ENCODE measurements around the gene C11orf21. TPM values are rescaled to one million over a fixed set of nuclear protein-coding genes. Genes with fewer than 3 reads are reported as not detected.

The C11orf21 gene
- total RNA-seq, 1 donor from 2014 or later, result not detected

DNA sequence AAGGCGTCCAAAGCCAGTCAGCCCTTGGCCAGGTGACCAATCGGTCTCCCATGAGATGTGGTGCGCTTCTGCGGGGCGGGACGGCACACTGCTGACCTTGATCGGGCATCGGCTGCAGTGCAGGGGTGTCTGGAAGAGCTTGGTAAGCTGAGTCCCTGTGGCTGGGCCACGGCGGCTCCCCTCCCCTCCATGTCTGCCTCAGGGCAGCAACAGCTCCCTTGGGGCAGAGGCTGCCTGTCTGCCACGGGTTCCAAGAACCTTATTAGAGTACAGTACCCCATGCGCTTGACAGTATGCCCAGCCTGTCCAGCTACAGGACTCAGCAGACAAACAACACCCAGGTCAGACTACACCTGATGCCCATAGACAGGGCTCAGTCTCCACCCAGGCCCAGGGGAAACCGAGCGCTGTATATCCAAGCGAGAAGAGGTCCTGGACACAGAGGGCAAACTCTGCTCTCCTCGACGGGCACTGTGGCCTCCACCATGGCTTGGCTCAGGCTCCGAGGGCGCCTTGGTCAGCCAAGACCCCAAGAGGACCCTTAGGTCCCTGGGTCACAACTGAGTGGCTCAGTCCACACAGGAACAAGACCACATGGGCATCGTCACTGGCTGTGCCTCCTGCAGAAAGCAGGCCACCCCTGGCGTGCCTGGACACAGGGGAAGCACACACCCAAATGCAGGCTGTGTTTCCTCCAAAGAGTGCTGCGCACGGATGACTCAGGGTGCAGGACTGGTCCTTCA lies 19.0 kb upstream of the C11orf21 start:
- DNase-seq, result no peak

DNA sequence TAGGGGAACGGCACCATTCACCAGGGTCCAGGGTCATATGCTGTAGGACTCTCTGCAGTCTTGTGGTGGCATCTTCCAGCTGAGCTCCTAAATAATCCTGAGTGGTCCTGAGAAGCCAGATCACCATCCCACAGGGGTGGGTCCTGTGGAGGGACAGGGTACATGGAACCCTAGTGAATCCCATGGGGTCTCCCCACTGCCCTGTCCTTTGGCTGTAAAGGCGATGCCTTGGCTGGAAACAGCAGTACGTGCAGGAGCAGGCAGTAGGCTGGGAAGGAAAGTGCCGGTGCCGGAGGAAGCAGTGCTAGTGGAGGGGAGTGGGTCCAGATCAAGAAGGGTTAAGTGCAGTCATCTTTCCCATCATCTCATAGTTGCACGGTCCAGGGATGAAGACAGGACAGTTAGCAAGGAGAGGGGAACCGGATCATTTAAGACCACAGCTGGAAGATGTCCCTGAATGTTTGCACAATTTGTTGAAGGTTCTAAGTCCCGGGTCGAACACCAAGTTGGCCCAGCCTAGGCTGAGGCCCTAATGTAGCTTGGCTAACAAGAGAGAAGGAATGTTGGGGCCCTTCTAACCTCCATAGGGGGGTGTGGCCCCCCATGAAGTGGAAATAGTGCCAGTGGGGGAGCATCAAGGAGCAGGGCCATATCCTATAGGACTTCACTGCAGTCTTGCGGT lies 18.2 kb upstream of the C11orf21 start:
- no peak for DNase-seq

DNA sequence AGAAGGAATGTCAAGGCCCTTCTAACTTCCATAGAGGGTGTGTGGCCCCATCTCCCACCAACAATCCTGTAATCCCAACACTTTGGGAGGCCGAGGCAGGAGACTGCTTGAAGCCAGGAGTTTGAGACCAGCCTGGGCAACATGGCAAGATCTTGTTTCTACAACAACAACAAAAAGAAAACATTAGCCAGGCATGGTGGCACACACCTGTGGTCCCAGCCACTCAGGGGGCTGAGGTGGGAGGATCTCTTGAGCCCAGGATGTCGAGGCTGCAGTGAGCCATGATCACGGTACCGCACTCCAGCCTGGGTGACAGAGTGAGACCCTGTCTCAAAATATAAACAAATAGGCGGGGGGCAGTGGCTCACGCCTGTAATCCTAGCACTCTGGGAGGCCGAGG lies 17.0 kb upstream of the C11orf21 start:
- DNase-seq, result no peak

DNA sequence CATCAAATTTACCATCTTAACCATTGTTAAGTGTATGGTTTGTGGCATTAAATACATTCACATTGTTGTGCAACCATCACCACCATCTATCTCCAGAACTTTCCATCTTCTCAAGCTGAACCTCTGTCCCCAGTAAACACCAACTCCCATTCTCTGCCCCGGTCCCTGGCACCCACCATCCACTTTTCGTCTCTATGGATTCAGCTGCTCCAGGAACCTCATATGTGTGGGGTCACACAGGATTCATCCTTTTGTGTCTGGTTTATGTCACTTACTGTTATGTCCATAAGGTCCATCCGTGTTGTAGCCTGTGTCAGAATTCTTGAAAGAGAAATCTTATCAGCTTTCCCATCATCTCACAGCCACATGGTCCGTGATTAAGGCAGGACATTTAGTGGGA lies 16.4 kb upstream of the C11orf21 start:
- DNase-seq, result no peak

DNA sequence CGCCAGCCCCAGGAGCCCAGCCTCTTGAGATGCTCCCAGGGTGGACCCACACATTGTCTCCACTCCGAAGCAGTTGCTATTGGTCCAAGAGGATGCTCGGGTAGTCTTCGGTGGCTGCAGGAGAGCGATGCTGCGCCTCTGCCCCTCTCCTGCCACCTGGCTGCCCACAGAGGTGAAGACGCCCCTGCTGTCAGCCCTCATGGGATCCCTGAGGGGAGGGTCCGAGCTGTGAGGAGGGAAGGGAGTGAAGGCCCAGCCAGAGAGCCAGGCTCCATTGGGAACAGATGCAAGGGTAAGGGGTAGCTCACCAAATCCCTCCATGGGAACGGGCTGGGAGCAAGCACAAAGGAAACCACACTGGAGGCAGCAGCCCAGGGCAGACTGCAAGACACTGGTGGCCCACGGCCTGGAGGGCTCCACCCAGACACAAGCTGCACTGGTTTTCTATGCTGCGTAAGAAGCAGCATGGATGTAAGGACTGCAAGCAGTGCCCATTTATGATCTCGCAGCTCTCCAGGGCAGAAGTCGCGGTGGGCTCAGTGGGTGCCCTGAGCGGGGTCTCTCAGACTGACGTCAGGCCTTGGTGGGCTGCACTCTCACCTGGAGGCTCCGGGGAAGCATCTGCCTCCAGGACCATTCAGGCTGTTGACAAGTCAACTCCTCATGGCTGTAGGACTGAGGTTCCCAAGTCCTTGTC lies 15.8 kb upstream of the C11orf21 start:
- no peak for DNase-seq

DNA sequence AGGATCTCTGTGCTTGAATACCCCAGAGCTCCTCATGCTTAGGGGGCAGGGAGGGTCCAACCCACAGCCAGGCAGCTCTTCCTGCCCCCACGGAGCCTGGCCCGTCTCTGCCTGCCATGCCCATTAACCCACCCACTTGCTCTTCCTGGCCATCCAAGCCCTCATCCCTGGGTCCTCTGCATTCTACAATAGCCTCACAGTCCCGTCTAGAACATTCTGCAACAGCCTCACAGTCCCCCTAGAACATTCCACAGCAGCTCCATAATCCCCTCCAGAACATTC lies 15.2 kb upstream of the C11orf21 start:
- DNase-seq, result no peak

DNA sequence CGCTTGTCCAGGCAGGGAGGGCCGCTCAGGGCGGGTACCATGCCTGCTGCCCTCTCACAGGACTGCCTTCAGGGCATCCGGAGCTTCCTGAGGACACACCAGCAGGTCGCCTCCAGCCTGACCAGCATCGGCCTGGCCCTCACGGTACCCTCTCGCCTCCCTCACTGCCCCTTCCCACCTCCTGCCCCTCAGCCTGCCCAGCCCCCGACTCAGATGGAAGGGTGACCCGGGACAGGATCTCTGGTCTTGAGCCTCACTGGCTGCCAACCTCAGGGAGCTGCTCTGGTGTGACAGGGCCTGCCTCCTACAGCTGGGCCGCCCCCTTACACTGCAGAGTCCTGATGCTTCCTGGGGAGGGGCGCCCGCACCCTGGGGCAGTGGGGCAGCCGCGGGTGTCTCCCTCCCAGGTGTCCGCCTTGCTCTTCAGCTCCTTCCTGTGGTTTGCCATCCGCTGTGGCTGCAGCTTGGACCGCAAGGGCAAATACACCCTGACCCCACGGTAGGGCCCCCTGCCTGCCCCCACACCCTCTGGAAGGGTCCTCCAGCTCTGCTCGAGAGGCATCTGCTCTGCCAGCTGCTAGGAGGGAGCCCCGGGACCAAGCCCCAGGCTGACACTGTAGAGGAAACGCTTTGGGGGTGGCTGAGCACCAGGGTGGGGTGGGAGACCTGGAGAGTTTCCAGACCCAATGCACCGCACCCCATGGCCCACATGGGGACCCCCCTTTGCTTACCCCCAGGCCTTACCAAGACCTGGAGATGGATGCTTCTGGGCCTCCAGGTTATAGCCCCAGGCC lies 14.6 kb upstream of the C11orf21 start:
- DNase-seq, result no peak

DNA sequence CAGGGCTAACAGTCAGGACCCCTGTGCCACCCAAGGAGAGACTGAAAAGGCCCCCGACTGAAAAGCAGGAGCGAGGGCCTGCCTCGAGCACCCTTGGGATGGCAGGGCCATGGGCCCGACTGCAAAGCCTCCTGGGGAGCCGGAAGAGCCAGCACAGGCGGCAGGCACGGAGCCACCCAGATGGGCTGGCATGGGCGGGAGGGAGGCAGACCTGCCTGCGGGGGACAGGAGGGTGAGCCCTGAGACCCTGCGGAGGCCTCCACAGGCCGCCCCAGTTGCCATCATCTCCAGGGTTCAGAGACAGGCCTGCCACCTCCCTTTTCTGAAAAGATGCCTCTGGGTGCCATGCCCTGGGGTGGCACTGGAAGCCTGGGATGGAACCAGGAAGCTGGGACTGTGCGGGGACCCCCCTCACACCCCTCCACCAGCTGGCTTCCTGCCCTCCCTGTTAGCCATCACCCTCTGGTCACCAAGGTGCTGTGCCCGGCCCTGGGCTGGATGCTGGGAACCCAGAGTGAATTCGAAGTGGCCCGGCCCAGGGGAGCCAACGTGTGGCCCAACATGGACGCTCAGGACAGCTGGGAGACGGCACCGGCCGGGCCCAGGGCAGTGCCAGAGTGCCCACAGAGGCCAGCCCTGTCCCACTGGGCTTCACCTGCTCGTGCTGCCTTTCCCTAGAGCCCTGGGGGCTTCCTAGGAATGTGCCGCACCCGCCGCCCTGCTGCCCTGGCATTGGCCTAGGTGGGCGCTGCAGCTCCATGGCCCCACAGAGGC lies 13.9 kb upstream of the C11orf21 start:
- DNase-seq, result no peak

DNA sequence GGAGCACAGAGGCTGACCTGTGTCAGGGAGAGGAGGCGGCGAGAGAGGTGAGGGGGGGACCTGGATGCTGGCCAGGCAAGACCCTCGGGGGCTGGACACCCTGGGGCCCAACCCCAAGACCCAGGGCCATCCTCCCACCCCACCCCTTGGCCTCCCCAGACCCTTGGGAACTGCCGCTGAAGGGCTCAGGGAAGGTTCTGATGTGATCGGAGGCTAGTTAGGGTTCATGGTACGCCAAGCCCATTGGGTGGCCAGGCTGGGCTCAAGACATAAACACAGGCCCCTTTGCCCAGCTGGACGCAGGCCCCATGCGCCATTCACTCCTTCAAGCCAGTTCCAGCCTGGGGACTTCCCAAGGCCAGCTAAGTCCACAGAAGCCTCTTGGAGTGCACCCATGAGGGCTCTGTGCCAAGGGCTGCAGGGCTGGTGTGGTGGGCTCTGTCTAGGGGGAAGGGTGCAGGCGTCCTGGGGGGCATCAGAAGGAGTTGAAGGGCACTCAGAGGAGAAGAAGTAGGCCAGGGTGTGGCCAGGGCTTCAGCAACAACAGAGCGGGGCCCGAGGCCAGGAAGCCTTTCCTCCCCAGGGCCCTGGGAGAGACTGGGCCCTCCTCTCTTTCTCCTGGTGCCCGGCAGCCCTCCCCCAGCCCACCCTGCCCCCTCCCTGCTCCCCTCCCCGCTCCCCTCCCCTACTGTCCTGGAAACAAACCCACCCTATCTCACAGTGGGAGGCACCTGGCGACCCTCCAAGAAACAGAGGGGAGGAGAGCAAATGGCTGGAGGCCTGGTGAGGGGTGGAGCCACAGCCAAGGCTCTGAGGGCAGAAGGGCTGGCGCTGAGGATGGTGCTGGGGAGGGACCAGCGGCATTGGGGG lies 13.0 kb upstream of the C11orf21 start:
- DNase-seq, result peak; percentile 15

DNA sequence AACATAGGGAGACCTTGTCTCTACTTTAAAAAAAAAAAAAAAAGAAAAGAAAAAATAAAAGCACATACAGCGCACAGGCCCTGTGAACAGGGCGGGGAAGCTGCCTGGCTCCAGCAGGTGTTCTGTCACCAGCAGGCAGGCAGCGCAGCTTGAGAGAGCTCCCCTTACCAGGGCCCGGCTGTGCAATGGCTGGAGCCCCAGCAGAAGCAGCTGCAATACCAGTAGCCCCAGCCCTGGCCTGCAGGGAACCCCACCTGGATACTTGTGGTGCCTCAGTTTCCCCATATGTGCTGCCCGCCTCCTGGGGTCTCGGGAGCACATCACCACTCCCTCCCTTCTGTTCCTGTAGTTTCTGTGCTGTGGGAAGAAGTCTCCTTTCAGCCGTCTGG lies 12.4 kb upstream of the C11orf21 start:
- DNase-seq, result no peak

DNA sequence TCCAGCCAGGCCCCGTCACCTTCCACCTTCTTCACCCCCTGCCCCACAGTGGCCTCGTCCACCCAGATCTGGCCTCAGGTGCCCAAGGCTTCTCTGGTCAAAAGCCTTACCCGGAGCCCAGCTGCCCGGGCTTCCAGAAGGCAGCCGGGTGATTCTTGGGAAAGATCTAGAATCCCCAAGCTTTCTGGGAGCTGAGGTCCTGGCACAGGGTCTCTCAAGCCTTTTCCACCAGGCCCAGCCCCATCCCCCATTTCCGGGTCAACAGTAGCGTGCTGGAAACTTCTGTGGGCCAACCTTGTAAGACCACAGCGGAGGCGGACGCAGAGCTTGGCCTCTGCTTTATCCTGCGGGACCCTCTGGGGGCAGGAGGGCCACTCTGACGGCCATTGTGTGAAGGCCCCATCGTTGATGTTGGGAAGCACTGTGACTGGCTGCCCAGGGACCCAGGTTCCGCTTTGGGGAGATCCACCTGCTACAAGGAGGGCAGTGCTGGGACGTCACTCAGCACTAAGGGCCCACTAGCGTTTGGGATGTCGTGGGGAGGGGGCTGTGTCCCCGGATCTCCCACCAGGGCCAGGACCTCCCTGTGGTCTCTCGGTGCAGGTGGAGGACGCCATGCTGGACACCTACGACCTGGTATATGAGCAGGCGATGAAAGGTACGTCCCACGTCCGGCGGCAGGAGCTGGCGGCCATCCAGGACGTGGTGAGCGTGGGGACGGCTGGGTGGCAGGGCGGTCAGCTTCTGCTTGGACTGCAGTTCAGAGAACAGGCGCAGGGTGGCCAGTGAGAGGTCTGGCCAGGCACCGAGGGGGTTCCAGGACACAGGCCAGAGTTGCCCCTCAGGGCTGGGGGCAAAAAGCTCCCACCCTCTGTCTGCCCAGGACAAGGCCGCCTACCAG lies 11.6 kb upstream of the C11orf21 start:
- no peak for DNase-seq

DNA sequence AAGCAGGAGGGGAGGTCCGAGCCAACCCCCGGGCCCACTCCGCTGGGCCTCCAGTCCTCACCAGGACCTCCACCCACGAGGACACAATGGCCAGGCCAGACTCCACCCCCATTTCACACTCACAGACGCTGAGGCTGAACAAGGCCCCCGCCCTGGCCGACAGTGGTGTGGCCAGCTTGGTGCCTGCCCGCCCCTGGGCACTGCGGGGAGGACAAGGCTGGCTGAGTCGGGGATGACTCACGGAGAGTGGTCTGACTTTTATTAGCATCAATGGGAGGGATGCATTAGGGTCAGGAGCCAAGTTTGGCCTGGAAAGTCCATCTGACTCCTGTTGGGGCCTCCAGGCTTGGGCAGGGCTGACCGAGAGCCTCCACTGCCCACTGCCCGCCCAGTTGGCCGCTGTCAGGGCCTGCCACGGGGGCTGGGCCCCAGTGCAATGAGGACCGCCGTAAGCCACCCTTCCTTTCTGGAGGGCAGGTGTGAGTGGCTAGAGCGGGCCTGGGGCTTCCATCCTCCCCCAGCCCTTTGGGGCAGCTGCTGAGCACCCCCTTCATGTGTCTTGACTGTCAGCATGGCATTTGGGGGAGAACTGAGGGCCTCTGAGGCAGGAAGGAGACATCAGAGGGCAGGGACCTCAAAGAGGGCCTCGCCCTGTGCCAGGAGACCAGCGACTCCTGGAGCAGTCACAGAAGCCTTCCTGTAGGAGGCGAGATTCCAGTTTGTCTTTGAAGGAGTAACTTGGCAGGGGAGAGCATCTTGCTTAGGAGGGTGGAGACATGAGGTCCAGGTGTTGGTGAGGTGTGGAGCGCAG lies 10.7 kb upstream of the C11orf21 start:
- no peak for DNase-seq

DNA sequence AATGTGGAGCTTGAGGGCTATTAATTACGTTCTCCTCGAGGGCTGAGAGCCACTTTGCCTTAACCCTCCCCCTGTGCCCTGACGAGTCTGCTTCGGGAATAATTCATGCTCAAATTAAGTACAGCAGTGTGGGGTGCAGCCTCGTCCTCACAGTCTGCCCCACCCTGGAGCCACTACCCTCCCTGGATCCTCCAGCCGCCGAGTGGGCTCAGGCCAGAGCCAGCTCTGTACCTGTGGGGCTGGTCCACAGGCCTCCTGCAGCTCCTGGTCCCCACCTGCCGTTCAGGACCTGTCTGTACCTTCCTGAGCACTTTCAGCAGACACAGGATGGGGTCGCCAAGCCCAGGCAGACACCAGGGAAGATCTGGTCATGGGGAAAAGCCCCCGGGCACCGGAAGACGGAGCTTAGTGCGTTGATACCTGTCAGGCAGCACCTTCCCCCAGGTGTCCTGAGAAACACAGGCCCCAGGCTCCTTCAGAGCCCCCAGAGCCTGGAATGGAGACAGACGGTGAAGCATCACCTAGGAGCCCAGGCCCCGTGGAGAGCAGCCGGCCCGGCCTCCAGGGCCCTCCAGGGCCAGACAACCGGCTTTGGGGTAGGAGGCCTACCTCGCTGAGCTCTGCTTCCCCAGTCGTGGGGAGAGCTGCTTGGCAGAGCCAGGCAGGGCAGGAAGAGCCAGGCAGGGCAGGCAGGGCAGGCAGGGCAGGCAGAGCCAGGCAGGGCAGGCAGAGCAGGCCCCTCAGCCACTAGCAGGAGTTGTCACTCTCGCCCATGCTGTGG lies 9.8 kb upstream of the C11orf21 start:
- DNase-seq, result no peak

DNA sequence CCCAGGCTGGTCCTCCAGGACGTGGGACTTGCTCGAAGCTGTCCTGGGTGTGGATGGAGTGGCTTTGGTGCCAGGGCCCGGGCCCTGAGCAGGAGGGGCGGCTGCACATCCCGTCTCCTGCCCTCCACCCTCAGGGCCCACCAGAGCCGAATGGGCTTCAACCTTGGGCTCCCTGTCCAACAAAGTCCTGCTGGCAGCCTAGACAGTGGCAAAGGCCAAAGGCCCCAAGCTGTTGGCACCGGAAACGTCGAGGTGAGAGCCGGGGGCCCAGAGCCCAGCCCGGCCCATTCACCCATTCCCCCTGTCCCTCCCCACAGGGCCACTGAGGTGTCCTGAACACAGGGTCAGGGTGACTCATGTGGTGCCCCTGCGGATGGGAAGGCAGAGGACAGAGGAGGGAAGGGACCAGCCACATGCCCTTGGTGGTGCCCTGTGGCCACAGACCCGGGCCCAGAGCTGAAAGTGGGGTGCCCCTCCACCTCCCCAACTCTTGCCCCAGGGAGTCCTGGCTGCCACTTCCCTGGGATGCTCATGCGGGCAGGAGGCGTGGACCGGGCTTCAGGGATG lies 9.2 kb upstream of the C11orf21 start:
- no peak for DNase-seq

DNA sequence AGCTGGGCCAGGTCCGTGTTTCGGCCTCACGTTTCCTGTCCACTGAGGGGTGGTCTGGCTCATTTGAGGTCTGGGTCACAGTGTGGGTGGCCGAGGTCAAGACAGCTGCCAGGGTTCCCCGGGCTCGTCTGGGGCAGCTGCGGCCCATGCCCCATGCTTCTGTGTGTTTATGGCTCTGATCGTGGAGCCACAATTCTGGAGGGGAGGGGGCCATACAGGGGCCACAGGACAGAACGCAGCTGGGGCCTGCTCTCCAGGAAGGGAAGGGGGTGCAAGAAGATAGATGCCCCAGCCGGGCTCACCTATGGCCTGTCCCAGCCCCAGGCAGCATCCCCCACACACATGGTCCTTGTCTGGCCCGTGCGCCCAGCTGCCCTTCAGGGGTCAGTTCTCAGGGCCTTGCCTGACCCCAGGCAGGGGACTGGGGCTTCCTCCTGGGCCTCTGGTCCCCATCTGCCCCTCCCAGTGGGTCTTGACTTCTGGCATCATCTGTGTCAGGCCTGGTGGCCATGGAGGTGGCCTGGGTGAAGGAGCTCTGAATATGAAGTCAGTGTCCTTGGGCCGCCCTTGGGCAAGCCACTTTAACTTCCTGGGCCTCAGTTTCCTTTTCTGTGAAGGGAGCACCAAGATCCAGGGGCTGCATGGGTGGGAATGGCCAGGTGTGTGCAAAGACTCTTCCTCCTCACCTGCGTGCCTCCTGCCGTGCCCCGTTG lies 8.5 kb upstream of the C11orf21 start:
- DNase-seq, result no peak

DNA sequence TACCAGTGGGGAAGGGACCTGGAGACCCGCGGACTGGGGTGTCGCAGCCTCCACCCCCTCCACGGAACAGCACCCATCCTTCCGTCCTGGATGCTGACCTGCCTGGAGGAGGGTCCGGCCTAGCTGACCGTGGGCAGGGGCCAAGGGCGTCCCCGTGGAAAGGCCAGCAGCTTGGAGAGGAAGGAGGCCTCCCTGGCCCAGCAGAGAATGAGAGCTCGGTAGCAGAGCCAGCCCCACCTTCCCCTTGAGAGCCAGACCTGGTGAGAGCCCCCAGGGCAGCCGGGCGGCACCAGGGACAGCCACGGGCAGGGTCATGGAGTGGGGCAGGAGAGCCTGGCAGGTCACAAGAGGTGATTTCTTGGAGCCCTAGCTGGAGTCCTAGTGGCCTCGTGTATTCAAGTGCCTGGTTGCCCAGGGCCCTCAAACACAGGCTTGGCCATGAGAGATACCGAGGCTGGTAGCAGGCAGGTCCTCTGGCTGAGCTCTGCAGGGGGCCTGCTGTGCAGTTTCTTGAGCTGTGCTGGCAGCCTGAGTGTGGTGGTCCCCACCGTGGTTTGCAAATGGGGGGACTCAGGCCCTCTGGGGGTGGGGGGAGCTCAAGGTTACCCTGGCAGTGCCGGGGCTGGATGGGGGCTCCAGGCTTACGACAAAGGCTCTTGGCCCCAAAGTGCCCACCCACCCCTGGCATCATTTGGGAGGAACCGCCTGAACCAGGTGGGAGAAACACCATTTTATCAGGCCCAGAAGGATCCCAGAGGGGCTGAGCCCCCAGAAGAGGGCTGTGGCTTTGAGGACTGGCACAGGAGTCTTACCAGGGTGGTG lies 7.7 kb upstream of the C11orf21 start:
- no peak for DNase-seq

DNA sequence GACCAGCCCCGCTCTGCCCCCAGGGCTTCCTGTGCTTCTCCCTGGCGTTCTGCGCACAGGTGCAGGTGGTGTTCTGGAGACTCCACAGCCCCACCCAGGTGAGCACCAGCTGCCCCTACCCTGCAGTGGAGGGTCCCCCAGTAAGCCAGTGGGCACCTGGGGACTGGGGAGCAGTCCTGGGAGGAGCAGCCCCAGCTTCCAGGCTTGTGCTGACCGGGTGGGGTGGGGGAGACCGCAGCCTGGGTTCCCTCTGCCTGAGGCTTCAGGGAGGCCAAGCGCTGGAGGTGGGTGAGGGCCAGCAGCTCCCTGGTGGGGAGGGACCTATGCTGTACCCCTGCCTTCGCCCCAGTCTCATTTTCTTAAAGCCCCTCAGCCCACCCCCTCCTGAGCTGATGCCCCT lies 7.0 kb upstream of the C11orf21 start:
- DNase-seq, result no peak
